Endothelial cell of hepatic sinusoid (primary cell): ENCODE measurements around the gene KIF1A.

Source experiments
- in situ Hi-C: cut with HindIII; loops from 2 replicates; pipeline ENCODE4 v1.10.0; 2017; ENCODE audit warnings: low sequenced_read_pairs

Gene KIF1A

GRCh38 chr2:240725671-240726070 is 94.3 kb downstream of the KIF1A start:
- in situ Hi-C loops, result no loop called here

GRCh38 chr2:240725266-240725665 is 94.8 kb downstream of the KIF1A start:
- in situ Hi-C loops, result no loop called here

GRCh38 chr2:240724431-240724830 is 95.6 kb downstream of the KIF1A start:
- in situ Hi-C loops, result no loop called here

- in situ Hi-C loops, result no loop called here
Observed at GRCh38 chr2:240723851-240724250, 96.2 kb downstream of the KIF1A start.

GRCh38 chr2:240722796-240723735 is 97.0 kb downstream of the KIF1A start:
- in situ Hi-C loops, result no loop called here

- in situ Hi-C loops, result no loop called here
Observed at GRCh38 chr2:240722376-240722775, 97.6 kb downstream of the KIF1A start.

- in situ Hi-C loops, result no loop called here
Observed at GRCh38 chr2:240721596-240722180, 98.3 kb downstream of the KIF1A start.

GRCh38 chr2:240720686-240721595 is 99.1 kb downstream of the KIF1A start:
- in situ Hi-C loops, result no loop called here

GRCh38 chr2:240719676-240720545 is 100.1 kb downstream of the KIF1A start:
- in situ Hi-C loops, result no loop called here

GRCh38 chr2:240718896-240719490 is 101.0 kb downstream of the KIF1A start:
- in situ Hi-C loops, result no loop called here

- in situ Hi-C loops, result no loop called here
Observed at GRCh38 chr2:240717681-240718581, 102.1 kb downstream of the KIF1A start.

GRCh38 chr2:240717181-240717641 is 102.8 kb downstream of the KIF1A start:
- in situ Hi-C loops, result no loop called here

GRCh38 chr2:240716130-240716798 is 103.8 kb downstream of the KIF1A start:
- in situ Hi-C loops, result no loop called here

- in situ Hi-C loops, result no loop called here
Observed at GRCh38 chr2:240714747-240715725, 105.0 kb downstream of the KIF1A start.

GRCh38 chr2:240713928-240714746 is 105.9 kb downstream of the KIF1A start:
- in situ Hi-C loops, result no loop called here
